ENCODE results near the gene LRIG1.

Gene LRIG1

GRCh38 chr3:66377800-66378199, 123.0 kb downstream of the LRIG1 start:
- TF ChIP-seq POLR2AphosphoS5 (IDR thresholded peaks at IDR 0.05; ENCODE audit: low read depth, low read length) (no peak), SIN3A (IDR thresholded peaks at IDR 0.05; ENCODE audit: borderline replicate concordance, insufficient read depth, low read length) (no peak), TAF1 (IDR thresholded peaks at IDR 0.05; ENCODE audit: borderline replicate concordance, insufficient read depth, low read length) (no peak), FOXP2 (optimal IDR thresholded peaks at IDR 0.05; ENCODE audit: borderline replicate concordance, extremely low read depth, extremely low read length, insufficient read depth) (no peak)
- TF ChIP-seq, protein P1, sequence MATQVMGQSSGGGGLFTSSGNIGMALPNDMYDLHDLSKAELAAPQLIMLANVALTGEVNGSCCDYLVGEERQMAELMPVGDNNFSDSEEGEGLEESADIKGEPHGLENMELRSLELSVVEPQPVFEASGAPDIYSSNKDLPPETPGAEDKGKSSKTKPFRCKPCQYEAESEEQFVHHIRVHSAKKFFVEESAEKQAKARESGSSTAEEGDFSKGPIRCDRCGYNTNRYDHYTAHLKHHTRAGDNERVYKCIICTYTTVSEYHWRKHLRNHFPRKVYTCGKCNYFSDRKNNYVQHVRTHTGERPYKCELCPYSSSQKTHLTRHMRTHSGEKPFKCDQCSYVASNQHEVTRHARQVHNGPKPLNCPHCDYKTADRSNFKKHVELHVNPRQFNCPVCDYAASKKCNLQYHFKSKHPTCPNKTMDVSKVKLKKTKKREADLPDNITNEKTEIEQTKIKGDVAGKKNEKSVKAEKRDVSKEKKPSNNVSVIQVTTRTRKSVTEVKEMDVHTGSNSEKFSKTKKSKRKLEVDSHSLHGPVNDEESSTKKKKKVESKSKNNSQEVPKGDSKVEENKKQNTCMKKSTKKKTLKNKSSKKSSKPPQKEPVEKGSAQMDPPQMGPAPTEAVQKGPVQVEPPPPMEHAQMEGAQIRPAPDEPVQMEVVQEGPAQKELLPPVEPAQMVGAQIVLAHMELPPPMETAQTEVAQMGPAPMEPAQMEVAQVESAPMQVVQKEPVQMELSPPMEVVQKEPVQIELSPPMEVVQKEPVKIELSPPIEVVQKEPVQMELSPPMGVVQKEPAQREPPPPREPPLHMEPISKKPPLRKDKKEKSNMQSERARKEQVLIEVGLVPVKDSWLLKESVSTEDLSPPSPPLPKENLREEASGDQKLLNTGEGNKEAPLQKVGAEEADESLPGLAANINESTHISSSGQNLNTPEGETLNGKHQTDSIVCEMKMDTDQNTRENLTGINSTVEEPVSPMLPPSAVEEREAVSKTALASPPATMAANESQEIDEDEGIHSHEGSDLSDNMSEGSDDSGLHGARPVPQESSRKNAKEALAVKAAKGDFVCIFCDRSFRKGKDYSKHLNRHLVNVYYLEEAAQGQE (IDR thresholded peaks at IDR 0.05; ENCODE audit: insufficient read depth in 1 of 2, low read depth in 2 of 2, low read length in 2 of 2) = no peak

- no peak for TF ChIP-seq FOXP2 (optimal IDR thresholded peaks at IDR 0.05; ENCODE audit: borderline replicate concordance, extremely low read depth, extremely low read length, insufficient read depth)
- no peak for TF ChIP-seq POLR2AphosphoS5 (IDR thresholded peaks at IDR 0.05; ENCODE audit: low read depth, low read length)
- TF ChIP-seq TAF1 (IDR thresholded peaks at IDR 0.05; ENCODE audit: borderline replicate concordance, insufficient read depth, low read length) = no peak
- no peak for TF ChIP-seq SIN3A (IDR thresholded peaks at IDR 0.05; ENCODE audit: borderline replicate concordance, insufficient read depth, low read length)
- TF ChIP-seq, protein P1 (IDR thresholded peaks at IDR 0.05; ENCODE audit: insufficient read depth in 1 of 2, low read depth in 2 of 2, low read length in 2 of 2) = no peak
These were observed 124.3 kb downstream of the LRIG1 start for GRCh38 chr3:66376568-66376967.

DNA sequence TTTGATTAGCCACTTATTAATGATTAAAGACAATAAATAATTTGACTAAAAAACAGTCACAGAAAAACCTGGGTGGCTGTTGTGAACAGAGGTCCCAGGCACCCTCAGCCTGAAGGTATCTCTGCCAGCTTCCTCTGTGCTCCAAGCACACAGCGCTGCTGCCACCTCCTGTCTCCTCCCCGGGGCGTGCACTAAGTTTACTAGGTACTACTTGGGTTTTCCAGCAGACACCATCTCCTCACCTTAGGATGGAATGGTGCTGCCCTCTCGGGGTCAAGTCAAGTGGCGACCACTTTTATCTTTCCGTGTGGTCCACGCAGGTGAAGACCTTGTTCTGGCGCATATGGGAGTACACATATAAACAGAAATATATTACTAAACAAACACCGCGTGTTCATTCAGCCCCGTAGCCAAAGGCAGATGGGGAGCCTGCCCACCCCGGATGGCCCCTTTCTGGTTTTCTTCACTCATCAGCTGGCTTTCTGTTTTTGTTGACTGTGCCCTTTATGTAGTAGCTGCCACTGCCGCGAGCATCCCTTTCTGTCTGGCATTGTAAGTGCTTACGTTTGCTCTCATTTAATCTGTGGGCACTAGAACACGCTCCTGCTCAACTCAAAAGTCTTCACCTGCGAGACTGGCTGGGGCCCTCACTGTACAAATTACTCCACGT, 128.0 kb downstream of the LRIG1 start:
- TF ChIP-seq SIN3A (IDR thresholded peaks at IDR 0.05; ENCODE audit: borderline replicate concordance, insufficient read depth, low read length) (no peak), TAF1 (IDR thresholded peaks at IDR 0.05; ENCODE audit: borderline replicate concordance, insufficient read depth, low read length) (no peak), FOXP2 (optimal IDR thresholded peaks at IDR 0.05; ENCODE audit: borderline replicate concordance, extremely low read depth, extremely low read length, insufficient read depth) (no peak)
- TF ChIP-seq, protein P1 (IDR thresholded peaks at IDR 0.05; ENCODE audit: insufficient read depth in 1 of 2, low read depth in 2 of 2, low read length in 2 of 2) = no peak

DNA sequence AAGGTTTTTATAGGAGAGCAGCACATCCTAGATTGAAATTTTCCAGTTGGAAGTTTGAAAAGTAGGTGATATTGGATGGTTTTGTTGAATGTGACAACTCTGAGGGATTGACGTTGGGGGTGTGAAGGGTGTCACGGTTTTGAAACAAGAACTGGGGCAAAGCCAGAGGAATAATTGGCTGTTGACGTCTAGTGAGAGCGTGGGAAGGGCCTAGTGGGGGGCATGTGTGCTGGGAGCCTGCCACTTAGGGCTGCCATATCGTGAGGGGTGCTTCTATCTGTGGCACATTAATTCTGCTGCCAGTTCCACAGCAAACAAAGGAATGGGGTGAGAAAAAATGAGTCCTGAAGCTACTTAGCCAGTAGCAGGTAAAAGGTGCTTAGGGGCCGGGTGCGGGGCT, 129.4 kb downstream of the LRIG1 start:
- TF ChIP-seq, protein P1 (IDR thresholded peaks at IDR 0.05; ENCODE audit: insufficient read depth in 1 of 2, low read depth in 2 of 2, low read length in 2 of 2) = no peak
- no peak for TF ChIP-seq TAF1 (IDR thresholded peaks at IDR 0.05; ENCODE audit: borderline replicate concordance, insufficient read depth, low read length)
- no peak for TF ChIP-seq POLR2AphosphoS5 (IDR thresholded peaks at IDR 0.05; ENCODE audit: low read depth, low read length)
- no peak for TF ChIP-seq FOXP2 (optimal IDR thresholded peaks at IDR 0.05; ENCODE audit: borderline replicate concordance, extremely low read depth, extremely low read length, insufficient read depth)

DNA sequence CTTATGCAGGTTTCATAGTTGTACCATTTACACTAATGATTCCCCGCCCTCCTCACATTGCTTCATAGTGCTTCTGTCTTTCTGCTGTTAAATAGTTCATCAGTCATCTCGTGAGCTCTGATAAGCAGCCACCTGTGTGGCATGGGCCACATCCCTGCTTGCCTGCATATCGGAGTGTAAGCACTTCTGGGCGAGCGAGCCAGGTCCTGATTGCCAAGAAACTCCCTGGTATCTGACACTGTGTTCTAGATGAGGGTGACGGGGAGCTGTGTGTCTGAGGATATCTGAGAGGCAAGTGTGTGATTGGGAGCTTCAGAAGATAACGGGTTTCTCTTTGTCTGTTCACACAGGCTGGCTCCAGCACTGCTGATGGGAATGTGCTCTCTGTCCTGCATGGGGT, 130.6 kb downstream of the LRIG1 start:
- TF ChIP-seq, protein P1 (IDR thresholded peaks at IDR 0.05; ENCODE audit: insufficient read depth in 1 of 2, low read depth in 2 of 2, low read length in 2 of 2) = no peak
- TF ChIP-seq POLR2AphosphoS5 (IDR thresholded peaks at IDR 0.05; ENCODE audit: low read depth, low read length) (no peak), FOXP2 (optimal IDR thresholded peaks at IDR 0.05; ENCODE audit: borderline replicate concordance, extremely low read depth, extremely low read length, insufficient read depth) (no peak), TAF1 (IDR thresholded peaks at IDR 0.05; ENCODE audit: borderline replicate concordance, insufficient read depth, low read length) (no peak), SIN3A (IDR thresholded peaks at IDR 0.05; ENCODE audit: borderline replicate concordance, insufficient read depth, low read length) (no peak)

All from PFSK-1 (cell line).